Panc1 (cell line): ENCODE results near the gene ABTB2.

Experiments
- POLR2AphosphoS5 ChIP-seq: IDR thresholded peaks from 2 replicates; pipeline ENCODE4 v1.6.1; 2012; ENCODE audit warnings: mild to moderate bottlenecking, low read depth, low read length, moderate library complexity
- SIN3A ChIP-seq: IDR thresholded peaks from 2 replicates; pipeline ENCODE4 v1.6.1; 2012; ENCODE audit warnings: low read depth, mild to moderate bottlenecking, low read length, moderate library complexity, borderline replicate concordance; ENCODE audit not compliant: insufficient read depth
- TF ChIP-seq, protein P1 (sequence below): fragments of 450-650 bp; IDR thresholded peaks from 2 replicates; pipeline ENCODE4 v1.5.1; 2017; ENCODE audit warnings: mild to moderate bottlenecking
- TF ChIP-seq, protein P2 (sequence below), 2 experiments: IDR thresholded peaks; 2 replicates each; pipeline ENCODE4 v1.6.1; 2011 to 2012; ENCODE audit warnings: low read depth in 2 of 2, control low read depth in 1 of 2, low read length in 1 of 2, mild to moderate bottlenecking in 1 of 2, moderate library complexity in 1 of 2; ENCODE audit not compliant: insufficient read depth in 1 of 2

DNA sequence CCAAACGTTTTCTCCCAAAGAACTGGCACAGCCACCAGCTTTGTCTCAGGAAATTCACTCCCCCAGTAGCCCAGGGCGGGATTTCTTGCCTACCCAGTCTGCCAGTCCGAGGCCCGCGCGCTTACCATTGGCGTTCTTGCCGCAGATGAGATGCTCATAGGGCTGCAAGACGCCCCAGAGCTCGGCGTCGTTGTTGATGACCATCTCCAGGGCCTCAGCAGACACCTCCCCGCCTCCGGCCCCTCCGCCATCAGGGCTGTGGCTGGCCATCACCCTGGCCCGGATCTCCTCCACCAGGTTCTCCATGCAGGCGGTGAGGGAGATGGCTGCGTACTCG, 1.3 kb downstream of the ABTB2 start:
- TF ChIP-seq, protein P1, sequence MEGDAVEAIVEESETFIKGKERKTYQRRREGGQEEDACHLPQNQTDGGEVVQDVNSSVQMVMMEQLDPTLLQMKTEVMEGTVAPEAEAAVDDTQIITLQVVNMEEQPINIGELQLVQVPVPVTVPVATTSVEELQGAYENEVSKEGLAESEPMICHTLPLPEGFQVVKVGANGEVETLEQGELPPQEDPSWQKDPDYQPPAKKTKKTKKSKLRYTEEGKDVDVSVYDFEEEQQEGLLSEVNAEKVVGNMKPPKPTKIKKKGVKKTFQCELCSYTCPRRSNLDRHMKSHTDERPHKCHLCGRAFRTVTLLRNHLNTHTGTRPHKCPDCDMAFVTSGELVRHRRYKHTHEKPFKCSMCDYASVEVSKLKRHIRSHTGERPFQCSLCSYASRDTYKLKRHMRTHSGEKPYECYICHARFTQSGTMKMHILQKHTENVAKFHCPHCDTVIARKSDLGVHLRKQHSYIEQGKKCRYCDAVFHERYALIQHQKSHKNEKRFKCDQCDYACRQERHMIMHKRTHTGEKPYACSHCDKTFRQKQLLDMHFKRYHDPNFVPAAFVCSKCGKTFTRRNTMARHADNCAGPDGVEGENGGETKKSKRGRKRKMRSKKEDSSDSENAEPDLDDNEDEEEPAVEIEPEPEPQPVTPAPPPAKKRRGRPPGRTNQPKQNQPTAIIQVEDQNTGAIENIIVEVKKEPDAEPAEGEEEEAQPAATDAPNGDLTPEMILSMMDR = no peak
- TF ChIP-seq, protein P2, sequence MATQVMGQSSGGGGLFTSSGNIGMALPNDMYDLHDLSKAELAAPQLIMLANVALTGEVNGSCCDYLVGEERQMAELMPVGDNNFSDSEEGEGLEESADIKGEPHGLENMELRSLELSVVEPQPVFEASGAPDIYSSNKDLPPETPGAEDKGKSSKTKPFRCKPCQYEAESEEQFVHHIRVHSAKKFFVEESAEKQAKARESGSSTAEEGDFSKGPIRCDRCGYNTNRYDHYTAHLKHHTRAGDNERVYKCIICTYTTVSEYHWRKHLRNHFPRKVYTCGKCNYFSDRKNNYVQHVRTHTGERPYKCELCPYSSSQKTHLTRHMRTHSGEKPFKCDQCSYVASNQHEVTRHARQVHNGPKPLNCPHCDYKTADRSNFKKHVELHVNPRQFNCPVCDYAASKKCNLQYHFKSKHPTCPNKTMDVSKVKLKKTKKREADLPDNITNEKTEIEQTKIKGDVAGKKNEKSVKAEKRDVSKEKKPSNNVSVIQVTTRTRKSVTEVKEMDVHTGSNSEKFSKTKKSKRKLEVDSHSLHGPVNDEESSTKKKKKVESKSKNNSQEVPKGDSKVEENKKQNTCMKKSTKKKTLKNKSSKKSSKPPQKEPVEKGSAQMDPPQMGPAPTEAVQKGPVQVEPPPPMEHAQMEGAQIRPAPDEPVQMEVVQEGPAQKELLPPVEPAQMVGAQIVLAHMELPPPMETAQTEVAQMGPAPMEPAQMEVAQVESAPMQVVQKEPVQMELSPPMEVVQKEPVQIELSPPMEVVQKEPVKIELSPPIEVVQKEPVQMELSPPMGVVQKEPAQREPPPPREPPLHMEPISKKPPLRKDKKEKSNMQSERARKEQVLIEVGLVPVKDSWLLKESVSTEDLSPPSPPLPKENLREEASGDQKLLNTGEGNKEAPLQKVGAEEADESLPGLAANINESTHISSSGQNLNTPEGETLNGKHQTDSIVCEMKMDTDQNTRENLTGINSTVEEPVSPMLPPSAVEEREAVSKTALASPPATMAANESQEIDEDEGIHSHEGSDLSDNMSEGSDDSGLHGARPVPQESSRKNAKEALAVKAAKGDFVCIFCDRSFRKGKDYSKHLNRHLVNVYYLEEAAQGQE (IDR thresholded peaks at IDR 0.05; ENCODE audit: insufficient read depth in 1 of 2, low read depth in 2 of 2, low read length in 1 of 2) = 0 out of 4 replicates have a peak, but pooled peaks of 1 of the 2 experiments have one; percentile 7
- no peak for TF ChIP-seq POLR2AphosphoS5
- TF ChIP-seq SIN3A = no peak
